ENCODE results near the gene OSTF1.

DNA sequence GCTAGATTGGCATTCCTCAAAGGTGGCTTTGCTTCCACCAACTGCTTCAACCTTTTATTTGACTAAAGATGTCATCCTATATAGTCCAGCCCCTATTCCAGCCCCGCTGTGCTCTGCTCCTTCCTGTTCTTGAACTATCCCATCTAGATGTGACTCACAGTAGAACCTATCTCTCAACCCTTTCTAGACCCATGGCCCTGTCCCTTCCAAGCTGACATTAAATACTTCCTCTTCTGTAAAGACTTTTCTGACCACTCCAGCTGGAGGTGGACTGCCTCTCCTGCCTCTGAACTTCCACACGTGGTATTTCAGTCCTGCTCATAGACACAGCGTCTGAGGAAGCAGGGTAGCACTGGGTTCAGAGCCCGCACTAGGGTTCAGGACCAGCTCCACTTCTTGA, 32.4 kb downstream of the OSTF1 start:
- TF ChIP-seq, protein P1, sequence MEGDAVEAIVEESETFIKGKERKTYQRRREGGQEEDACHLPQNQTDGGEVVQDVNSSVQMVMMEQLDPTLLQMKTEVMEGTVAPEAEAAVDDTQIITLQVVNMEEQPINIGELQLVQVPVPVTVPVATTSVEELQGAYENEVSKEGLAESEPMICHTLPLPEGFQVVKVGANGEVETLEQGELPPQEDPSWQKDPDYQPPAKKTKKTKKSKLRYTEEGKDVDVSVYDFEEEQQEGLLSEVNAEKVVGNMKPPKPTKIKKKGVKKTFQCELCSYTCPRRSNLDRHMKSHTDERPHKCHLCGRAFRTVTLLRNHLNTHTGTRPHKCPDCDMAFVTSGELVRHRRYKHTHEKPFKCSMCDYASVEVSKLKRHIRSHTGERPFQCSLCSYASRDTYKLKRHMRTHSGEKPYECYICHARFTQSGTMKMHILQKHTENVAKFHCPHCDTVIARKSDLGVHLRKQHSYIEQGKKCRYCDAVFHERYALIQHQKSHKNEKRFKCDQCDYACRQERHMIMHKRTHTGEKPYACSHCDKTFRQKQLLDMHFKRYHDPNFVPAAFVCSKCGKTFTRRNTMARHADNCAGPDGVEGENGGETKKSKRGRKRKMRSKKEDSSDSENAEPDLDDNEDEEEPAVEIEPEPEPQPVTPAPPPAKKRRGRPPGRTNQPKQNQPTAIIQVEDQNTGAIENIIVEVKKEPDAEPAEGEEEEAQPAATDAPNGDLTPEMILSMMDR (IDR thresholded peaks at IDR 0.05), result no peak
- TF ChIP-seq POLR2A (IDR thresholded peaks at IDR 0.05), result no peak

Measured in uterus (tissue), 2 donors.